Measurements from ENCODE around the gene NMT1. TPM values are rescaled to one million over a fixed set of nuclear protein-coding genes. Genes with fewer than 3 reads are reported as not detected.
A peak's percentile ranks its signal among the peaks of the same experiment; 100 is the strongest.

NMT1 gene
- polyA plus RNA-seq, 6 donors from 2014 or later, result 29.2 to 98.6 (median 55.5) TPM

- no peak overlapping the region for H3K4me3 Mint-ChIP-seq
- H3K4me1 Mint-ChIP-seq, result peaks cover 0 to 11% (median 6%) of the 10 kb centered on the region in 3 donors
- ATAC-seq (ENCODE audit: low read depth in 2 of 2) (no peak), DNase-seq (no peak)
- peaks cover 21 to 30% of the 10 kb centered on the region in 2 donors for H3K36me3 Mint-ChIP-seq
- H3K9me3 Mint-ChIP-seq, result no peaks in the 10 kb centered on the region
- H3K27me3 Mint-ChIP-seq, result no peaks in the 10 kb centered on the region
- H3K27ac Mint-ChIP-seq, result peak overlapping the region in 3 of 6 donors; percentile 24 to 93 (median 56)
Observed at GRCh38 chr17:45096141-45096540, 35.0 kb downstream of the NMT1 start.

- ATAC-seq (ENCODE audit: low read depth in 2 of 2), result no peak
- no peak for DNase-seq
- Mint-ChIP-seq H3K36me3 (peaks cover 21 to 28% of the 10 kb centered on the region in 2 donors), H3K4me1 (peaks cover 0 to 11% (median 5%) of the 10 kb centered on the region in 3 donors), H3K27ac (peak overlapping the region in 1 of 6 donors; percentile 47), H3K9me3 (no peaks in the 10 kb centered on the region), H3K4me3 (no peak overlapping the region), H3K27me3 (no peaks in the 10 kb centered on the region)
Observed at GRCh38 chr17:45096926-45097325, 35.8 kb downstream of the NMT1 start.

- no peak for ATAC-seq (ENCODE audit: low read depth in 2 of 2)
- DNase-seq, result no peak
- H3K27ac Mint-ChIP-seq, result peak overlapping the region in 2 of 6 donors; percentile 70 to 71
- H3K36me3 Mint-ChIP-seq, result peaks cover 19 to 37% of the 10 kb centered on the region in 2 donors
- H3K27me3 Mint-ChIP-seq, result no peaks in the 10 kb centered on the region
- H3K4me3 Mint-ChIP-seq, result no peak overlapping the region
- H3K4me1 Mint-ChIP-seq, result peaks cover 0 to 11% (median 5%) of the 10 kb centered on the region in 3 donors
- no peaks in the 10 kb centered on the region for H3K9me3 Mint-ChIP-seq
Observed at GRCh38 chr17:45098081-45098868, 37.2 kb downstream of the NMT1 start.

GRCh38 chr17:45098869-45099616 is 37.9 kb downstream of the NMT1 start:
- ATAC-seq (ENCODE audit: low read depth in 2 of 2) (peak; percentile 91 to 96), DNase-seq (peak; percentile 61)
- Mint-ChIP-seq H3K9me3 (no peaks in the 10 kb centered on the region), H3K27ac (peak overlapping the region in 3 of 6 donors; percentile 47 to 49 (median 47)), H3K4me1 (peaks cover 0 to 11% (median 5%) of the 10 kb centered on the region in 3 donors), H3K36me3 (peaks cover 19 to 42% of the 10 kb centered on the region in 2 donors), H3K27me3 (no peaks in the 10 kb centered on the region), H3K4me3 (no peak overlapping the region)

GRCh38 chr17:45101546-45101882 is 40.4 kb downstream of the NMT1 start:
- DNase-seq, result no peak
- no peaks in the 10 kb centered on the region for H3K27me3 Mint-ChIP-seq
- peaks cover 14 to 34% of the 10 kb centered on the region in 2 donors for H3K36me3 Mint-ChIP-seq
- no peak overlapping the region for H3K4me3 Mint-ChIP-seq
- no peak for ATAC-seq (ENCODE audit: low read depth in 2 of 2)
- H3K4me1 Mint-ChIP-seq, result peaks cover 0 to 11% (median under 1%) of the 10 kb centered on the region in 3 donors
- no peaks in the 10 kb centered on the region for H3K9me3 Mint-ChIP-seq
- peak overlapping the region in 1 of 6 donors; percentile 49 for H3K27ac Mint-ChIP-seq

GRCh38 chr17:45101883-45102811 is 41.0 kb downstream of the NMT1 start:
- peak overlapping the region in 4 of 6 donors; percentile 40 to 73 (median 46) for H3K27ac Mint-ChIP-seq
- H3K36me3 Mint-ChIP-seq, result peaks cover 14 to 31% of the 10 kb centered on the region in 2 donors
- no peaks in the 10 kb centered on the region for H3K9me3 Mint-ChIP-seq
- DNase-seq, result no peak
- H3K4me3 Mint-ChIP-seq, result no peak overlapping the region
- H3K4me1 Mint-ChIP-seq, result peaks cover 0 to 11% (median 0%) of the 10 kb centered on the region in 3 donors
- no peak for ATAC-seq (ENCODE audit: low read depth in 2 of 2)
- no peaks in the 10 kb centered on the region for H3K27me3 Mint-ChIP-seq

GRCh38 chr17:45102856-45103255 is 41.7 kb downstream of the NMT1 start:
- no peak for ATAC-seq (ENCODE audit: low read depth in 2 of 2)
- Mint-ChIP-seq H3K27me3 (no peaks in the 10 kb centered on the region), H3K4me3 (no peak overlapping the region), H3K4me1 (peaks cover 0 to 10% (median 0%) of the 10 kb centered on the region in 3 donors), H3K9me3 (no peaks in the 10 kb centered on the region), H3K36me3 (peaks cover 14 to 27% of the 10 kb centered on the region in 2 donors), H3K27ac (peak overlapping the region in 1 of 6 donors; percentile 73)
- no peak for DNase-seq

GRCh38 chr17:45103269-45103795 is 42.2 kb downstream of the NMT1 start:
- Mint-ChIP-seq H3K9me3 (no peaks in the 10 kb centered on the region), H3K36me3 (peaks cover 14 to 23% of the 10 kb centered on the region in 2 donors), H3K27ac (no peak overlapping the region), H3K27me3 (no peaks in the 10 kb centered on the region), H3K4me3 (no peak overlapping the region), H3K4me1 (peaks cover 0 to 7% (median under 1%) of the 10 kb centered on the region in 3 donors)
- ATAC-seq (ENCODE audit: low read depth in 2 of 2) (no peak), DNase-seq (no peak)

- H3K27me3 Mint-ChIP-seq, result no peaks in the 10 kb centered on the region
- H3K36me3 Mint-ChIP-seq, result peaks cover 9 to 22% of the 10 kb centered on the region in 2 donors
- no peaks in the 10 kb centered on the region for H3K9me3 Mint-ChIP-seq
- H3K27ac Mint-ChIP-seq, result no peak overlapping the region
- ATAC-seq (ENCODE audit: low read depth in 2 of 2) (no peak), DNase-seq (no peak)
- H3K4me1 Mint-ChIP-seq, result peaks cover 0 to 4% (median 3%) of the 10 kb centered on the region in 3 donors
- no peak overlapping the region for H3K4me3 Mint-ChIP-seq
Observed at GRCh38 chr17:45104029-45104428, 42.9 kb downstream of the NMT1 start.

- ATAC-seq (ENCODE audit: low read depth in 2 of 2) (no peak), DNase-seq (no peak)
- Mint-ChIP-seq H3K27ac (no peak overlapping the region), H3K27me3 (no peaks in the 10 kb centered on the region), H3K4me3 (no peak overlapping the region), H3K36me3 (peaks cover 9 to 22% of the 10 kb centered on the region in 2 donors), H3K9me3 (no peaks in the 10 kb centered on the region), H3K4me1 (peaks cover 2 to 4% (median 3%) of the 10 kb centered on the region in 3 donors)
Observed at GRCh38 chr17:45104497-45104896, 43.4 kb downstream of the NMT1 start.

- no peaks in the 10 kb centered on the region for H3K27me3 Mint-ChIP-seq
- H3K27ac Mint-ChIP-seq, result no peak overlapping the region
- DNase-seq (no peak), ATAC-seq (ENCODE audit: low read depth in 2 of 2) (no peak)
- H3K36me3 Mint-ChIP-seq, result peaks cover 9 to 22% of the 10 kb centered on the region in 2 donors
- peaks cover 2 to 4% (median 3%) of the 10 kb centered on the region in 3 donors for H3K4me1 Mint-ChIP-seq
- H3K4me3 Mint-ChIP-seq, result no peak overlapping the region
- H3K9me3 Mint-ChIP-seq, result no peaks in the 10 kb centered on the region
Observed at GRCh38 chr17:45104907-45105624, 43.9 kb downstream of the NMT1 start.

- DNase-seq (no peak), ATAC-seq (ENCODE audit: low read depth in 2 of 2) (no peak)
- Mint-ChIP-seq H3K27me3 (no peaks in the 10 kb centered on the region), H3K4me1 (peaks cover 4 to 10% (median 5%) of the 10 kb centered on the region in 3 donors), H3K36me3 (peaks cover 9 to 22% of the 10 kb centered on the region in 2 donors), H3K9me3 (no peaks in the 10 kb centered on the region), H3K4me3 (no peak overlapping the region), H3K27ac (no peak overlapping the region)
Observed at GRCh38 chr17:45106096-45106495, 45.0 kb downstream of the NMT1 start.

All from naive B cell (primary cell).